GM19099 (cell line): Measurements from ENCODE around the gene ELMO2.

Source experiments
- POLR2A ChIP-seq: IDR thresholded peaks from 3 replicates; pipeline ENCODE4 v1.6.1; 2011; ENCODE audit warnings: low read depth; ENCODE audit not compliant: insufficient read length; ENCODE audit errors: extremely low read depth

The ELMO2 gene

GRCh38 chr20:46416421-46416820, 10.0 kb upstream of the ELMO2 start:
- TF ChIP-seq POLR2A, result no peak

- TF ChIP-seq POLR2A, result no peak
Observed at GRCh38 chr20:46415773-46416172, 9.4 kb upstream of the ELMO2 start.

DNA sequence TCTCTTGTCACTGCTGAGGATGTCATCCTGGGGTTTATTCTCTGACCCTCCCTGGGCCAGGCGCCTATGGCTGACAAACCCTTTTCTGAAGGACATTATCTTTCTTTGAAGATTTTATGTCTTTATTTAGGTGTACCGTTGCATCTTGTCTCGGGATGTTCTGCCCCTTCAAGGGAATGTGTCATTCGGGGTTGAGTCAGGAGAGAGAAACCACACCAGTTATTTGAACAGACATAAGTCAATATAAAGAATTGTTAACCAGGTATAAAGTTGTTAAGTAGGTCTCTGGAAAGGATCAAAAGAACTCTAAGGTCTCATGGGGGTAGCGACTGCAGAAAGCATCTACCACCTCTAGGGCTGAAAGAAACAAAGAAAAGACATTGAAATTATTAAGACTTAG, 8.2 kb upstream of the ELMO2 start:
- no peak for TF ChIP-seq POLR2A

- TF ChIP-seq POLR2A, result no peak
Observed at GRCh38 chr20:46411637-46412036, 5.2 kb upstream of the ELMO2 start.

- no peak for TF ChIP-seq POLR2A
Observed at GRCh38 chr20:46408281-46408731, 1.9 kb upstream of the ELMO2 start.

DNA sequence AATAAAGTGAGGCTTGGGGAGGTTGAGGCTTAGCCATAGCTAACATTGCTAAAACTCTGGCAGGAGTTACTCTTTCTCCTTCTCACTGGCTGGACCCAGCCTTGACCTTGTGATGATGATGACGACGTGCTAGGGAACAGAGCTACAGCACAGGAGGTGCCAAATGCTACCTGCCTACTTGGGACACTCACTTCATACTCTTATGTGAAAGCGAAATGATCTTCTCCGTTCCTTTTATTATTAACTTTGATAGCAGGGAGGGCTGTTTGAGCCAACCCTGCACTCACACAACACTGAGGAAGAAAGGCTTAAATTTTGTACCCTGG, 1.2 kb upstream of the ELMO2 start:
- TF ChIP-seq POLR2A, result no peak

DNA sequence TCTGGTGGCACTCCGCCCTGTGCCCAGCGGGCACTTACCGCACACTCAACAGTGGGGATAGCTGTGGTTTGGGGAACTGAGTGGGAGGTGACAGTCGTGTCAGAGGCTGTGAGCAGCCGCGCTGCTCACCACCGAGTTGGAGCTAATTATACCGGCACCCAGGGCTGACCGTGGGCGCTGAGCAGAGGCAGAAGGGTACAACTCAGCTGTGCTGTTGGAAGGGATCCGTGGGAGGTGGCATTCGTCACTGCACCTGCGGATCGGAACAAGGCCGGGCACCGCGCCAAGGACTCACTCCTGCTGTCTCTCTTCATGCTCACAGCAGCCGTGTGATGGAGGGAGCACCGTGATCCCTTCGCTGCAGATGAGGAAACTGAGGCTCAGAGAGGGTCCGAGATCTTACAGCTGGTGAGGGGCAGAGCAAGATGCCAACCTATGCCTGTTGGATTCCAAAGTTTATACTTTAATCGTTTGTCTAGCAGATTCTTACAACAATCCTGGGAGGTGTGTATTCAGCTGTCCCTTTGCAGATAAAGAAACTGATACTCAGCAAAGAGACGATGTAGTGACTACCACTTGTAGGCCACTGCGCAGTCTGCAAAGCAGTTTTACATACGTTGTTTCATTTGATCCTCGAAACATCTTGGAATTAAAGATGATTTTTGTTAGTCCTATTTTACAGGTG, 713 bp upstream of the ELMO2 start:
- no peak for TF ChIP-seq POLR2A

- no peak for TF ChIP-seq POLR2A
Observed at GRCh38 chr20:46402331-46402811, 4.0 kb downstream of the ELMO2 start.

- no peak for TF ChIP-seq POLR2A
Observed at GRCh38 chr20:46401478-46401860, 4.9 kb downstream of the ELMO2 start.

DNA sequence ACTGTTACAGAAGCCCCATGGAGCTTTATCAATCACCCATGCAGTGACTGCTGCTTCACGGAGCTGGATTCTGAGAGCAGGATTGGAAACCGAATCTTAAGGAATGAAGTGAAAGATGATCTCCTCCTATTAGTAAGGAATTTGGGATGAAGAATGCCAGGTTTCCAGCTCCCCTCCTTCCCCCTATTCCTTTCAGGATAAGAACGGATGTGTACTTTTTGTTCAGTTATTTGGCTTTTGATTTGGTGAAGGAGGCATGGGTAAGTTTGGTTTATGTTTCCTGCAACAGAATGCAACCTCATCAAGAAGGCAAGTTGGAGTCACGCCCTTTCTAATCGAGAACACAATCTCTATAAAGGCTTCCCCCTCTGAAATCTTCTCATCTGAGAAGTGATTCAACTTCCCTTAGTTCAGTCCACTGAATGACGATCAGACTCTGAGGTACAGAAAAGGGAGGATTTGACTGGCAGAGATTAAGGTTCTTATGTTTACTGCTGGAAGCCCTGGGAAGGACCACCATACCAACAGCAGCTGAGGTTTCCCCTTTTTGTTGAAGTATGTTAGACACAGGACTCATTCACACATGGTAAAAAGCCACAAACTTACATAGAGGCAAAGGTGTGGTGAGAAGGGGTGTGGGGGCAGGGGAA, 5.5 kb downstream of the ELMO2 start:
- no peak for TF ChIP-seq POLR2A

- TF ChIP-seq POLR2A, result no peak
Observed at GRCh38 chr20:46400253-46400652, 6.2 kb downstream of the ELMO2 start.

- no peak for TF ChIP-seq POLR2A
Observed at GRCh38 chr20:46399401-46399800, 7.0 kb downstream of the ELMO2 start.

DNA sequence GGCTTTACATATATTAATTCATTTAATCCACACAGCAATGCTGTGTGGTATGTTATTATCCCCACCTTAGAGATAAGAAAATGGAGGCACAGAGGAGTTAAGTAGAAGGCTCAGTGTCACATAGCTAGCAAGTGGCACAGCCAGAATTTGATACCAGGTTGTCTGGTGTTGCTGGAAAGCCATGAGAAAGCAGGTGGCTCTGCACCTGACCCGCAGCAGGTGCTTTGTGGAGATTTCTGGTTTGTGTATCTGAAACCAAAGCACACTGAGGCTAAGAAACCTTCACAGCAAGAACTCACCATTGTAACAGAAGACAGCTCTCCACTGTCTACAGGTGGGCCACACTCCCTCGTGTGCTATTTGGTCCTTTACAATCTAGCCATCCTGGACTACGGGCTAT, 7.5 kb downstream of the ELMO2 start:
- no peak for TF ChIP-seq POLR2A

GRCh38 chr20:46396052-46396740, 10.2 kb downstream of the ELMO2 start:
- TF ChIP-seq POLR2A, result no peak

- no peak for TF ChIP-seq POLR2A
Observed at GRCh38 chr20:46394872-46395760, 11.3 kb downstream of the ELMO2 start.
